ENCODE data around the gene SMIM24. TPM values are rescaled to one million over a fixed set of nuclear protein-coding genes. Genes with fewer than 3 reads are reported as not detected.
"Not testable (repeated sequence)": the region's sequence is repeated elsewhere in the genome, so short reads cannot be mapped to it uniquely, and the experiment has no call there.

SMIM24 gene
- total RNA-seq, 1 donor from 2014 or later = not detected

DNA sequence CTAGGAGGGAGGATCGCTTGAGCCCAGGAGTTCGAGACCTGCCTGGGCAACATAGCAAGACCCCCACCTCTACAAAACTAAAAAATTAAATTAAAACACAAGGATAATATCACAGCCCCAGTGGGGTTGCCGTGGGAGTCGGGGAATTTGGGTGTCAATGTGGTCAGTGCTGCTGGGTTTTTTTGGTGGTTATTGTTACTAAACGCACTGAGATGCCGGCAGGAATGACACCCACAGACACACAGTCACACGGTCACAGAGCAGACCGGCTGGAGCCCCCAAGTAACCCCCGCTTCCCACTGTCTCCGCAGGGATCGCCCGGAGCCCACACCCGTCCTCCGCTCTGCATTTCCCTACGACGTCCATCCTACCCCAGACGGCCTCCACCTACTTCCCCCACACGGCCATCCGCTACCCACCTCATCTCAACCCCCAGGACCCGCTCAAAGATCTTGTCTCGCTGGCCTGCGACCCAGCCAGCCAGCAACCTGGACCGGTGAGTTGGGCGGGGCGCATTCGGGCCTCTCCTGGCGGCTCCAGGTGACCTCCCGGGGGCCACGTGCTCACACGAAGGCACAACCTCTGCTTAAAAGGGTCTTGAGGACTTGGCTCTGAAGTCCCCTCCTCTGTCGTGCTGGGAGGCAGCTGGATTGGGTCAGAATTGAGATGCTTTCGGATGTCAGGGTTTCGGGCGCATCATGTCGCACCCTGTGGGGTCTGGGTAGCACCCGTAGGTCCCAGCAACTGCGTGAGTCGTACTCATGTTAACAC is 28.0 kb downstream of the SMIM24 start:
- Histone ChIP-seq H3K36me3 (peaks cover 0 to 61% of the 10 kb centered on the region in 2 donors), H3K4me1 (peaks cover 20% of the 10 kb centered on the region), H3K9me3 (no peaks in the 10 kb centered on the region), H3K27me3 (no peaks in the 10 kb centered on the region), H3K27ac (peak overlapping the region; percentile 83), H3K4me3 (no peak overlapping the region)
- TF ChIP-seq, protein P1, sequence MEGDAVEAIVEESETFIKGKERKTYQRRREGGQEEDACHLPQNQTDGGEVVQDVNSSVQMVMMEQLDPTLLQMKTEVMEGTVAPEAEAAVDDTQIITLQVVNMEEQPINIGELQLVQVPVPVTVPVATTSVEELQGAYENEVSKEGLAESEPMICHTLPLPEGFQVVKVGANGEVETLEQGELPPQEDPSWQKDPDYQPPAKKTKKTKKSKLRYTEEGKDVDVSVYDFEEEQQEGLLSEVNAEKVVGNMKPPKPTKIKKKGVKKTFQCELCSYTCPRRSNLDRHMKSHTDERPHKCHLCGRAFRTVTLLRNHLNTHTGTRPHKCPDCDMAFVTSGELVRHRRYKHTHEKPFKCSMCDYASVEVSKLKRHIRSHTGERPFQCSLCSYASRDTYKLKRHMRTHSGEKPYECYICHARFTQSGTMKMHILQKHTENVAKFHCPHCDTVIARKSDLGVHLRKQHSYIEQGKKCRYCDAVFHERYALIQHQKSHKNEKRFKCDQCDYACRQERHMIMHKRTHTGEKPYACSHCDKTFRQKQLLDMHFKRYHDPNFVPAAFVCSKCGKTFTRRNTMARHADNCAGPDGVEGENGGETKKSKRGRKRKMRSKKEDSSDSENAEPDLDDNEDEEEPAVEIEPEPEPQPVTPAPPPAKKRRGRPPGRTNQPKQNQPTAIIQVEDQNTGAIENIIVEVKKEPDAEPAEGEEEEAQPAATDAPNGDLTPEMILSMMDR (IDR thresholded peaks at IDR 0.05) = no peak
- TF ChIP-seq POLR2AphosphoS5 (IDR thresholded peaks at IDR 0.05; ENCODE audit: insufficient read depth in 1 of 2, low read depth in 1 of 2) (no peak), POLR2A (IDR thresholded peaks at IDR 0.05) (no peak)
- intact Hi-C loops (cut with DNase I) = no loop called here
- DNase-seq (ENCODE audit: extremely low spot score in 2 of 2) = no peak

DNA sequence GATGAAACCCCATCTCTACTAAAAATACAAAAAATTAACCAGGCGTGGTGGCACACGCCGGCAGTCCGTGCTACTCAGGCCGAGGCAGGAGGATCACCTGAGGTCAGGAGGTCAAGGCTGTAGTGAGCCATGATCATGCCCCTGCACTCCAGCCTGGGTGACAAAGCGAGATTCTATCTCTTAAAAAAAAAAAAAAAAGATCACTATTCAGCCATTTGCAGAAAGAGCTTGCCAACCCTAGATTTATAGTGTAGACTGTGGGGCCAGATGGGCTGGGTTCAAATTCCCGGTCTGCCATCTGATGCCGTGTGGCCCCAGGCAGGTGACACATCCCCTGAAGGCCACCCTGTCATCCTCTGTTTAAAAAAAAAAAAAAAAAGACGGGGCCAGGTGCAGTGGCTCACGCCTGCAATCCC is 28.9 kb downstream of the SMIM24 start:
- Histone ChIP-seq H3K9me3 (no peaks in the 10 kb centered on the region), H3K27me3 (no peaks in the 10 kb centered on the region), H3K36me3 (peaks cover 0 to 55% of the 10 kb centered on the region in 2 donors), H3K27ac (peak overlapping the region; percentile 83), H3K4me1 (peaks cover 11% of the 10 kb centered on the region), H3K4me3 (no peak overlapping the region)
- TF ChIP-seq, protein P1 (IDR thresholded peaks at IDR 0.05) = no peak
- TF ChIP-seq POLR2AphosphoS5 (IDR thresholded peaks at IDR 0.05; ENCODE audit: insufficient read depth in 1 of 2, low read depth in 1 of 2) = peak in 1 of 2 donors; percentile 20
- intact Hi-C loops (cut with DNase I) = no loop called here
- DNase-seq (ENCODE audit: extremely low spot score in 2 of 2) = no peak

DNA sequence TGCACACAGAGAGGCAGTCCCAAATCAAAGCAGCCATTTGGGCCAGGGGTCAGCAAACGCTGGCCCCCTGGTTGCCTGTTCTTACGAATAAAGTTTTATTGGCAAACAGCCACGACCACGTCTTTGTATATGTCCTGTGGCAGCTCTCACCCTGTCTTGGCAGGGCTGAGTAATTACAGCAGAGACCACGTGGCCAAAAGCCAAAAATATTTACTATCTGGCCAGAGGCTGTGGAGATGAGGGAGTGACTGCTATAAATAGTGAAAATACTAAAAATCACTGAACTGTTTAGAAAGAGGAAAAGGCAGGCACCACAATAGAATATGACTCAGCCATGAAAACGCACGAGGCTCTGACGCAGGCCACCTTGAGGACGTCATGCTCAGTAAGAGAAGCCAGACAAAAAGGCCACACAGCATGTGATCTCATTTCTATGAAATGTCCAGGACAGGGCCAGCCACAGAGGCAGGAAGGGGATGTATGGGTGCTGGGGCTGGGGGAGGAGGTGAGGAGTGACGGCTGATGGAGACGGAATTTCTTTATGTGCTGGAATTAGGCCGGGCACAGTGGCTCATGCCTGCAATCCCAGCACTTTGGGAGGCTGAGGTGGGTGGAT is 29.4 kb downstream of the SMIM24 start:
- Histone ChIP-seq H3K4me3 (no peak overlapping the region), H3K4me1 (peaks cover 11% of the 10 kb centered on the region), H3K9me3 (no peaks in the 10 kb centered on the region), H3K36me3 (peaks cover 0 to 58% of the 10 kb centered on the region in 2 donors), H3K27me3 (no peaks in the 10 kb centered on the region), H3K27ac (peak overlapping the region; percentile 83)
- peak; percentile 79 to 88 for TF ChIP-seq POLR2AphosphoS5 (IDR thresholded peaks at IDR 0.05; ENCODE audit: insufficient read depth in 1 of 2, low read depth in 1 of 2)
- TF ChIP-seq POLR2A (IDR thresholded peaks at IDR 0.05) = no peak
- TF ChIP-seq, protein P1 (IDR thresholded peaks at IDR 0.05) = no peak
- intact Hi-C loops (cut with DNase I) = no loop called here
- DNase-seq (ENCODE audit: extremely low spot score in 2 of 2) = peak in 1 of 2 donors; percentile 97

DNA sequence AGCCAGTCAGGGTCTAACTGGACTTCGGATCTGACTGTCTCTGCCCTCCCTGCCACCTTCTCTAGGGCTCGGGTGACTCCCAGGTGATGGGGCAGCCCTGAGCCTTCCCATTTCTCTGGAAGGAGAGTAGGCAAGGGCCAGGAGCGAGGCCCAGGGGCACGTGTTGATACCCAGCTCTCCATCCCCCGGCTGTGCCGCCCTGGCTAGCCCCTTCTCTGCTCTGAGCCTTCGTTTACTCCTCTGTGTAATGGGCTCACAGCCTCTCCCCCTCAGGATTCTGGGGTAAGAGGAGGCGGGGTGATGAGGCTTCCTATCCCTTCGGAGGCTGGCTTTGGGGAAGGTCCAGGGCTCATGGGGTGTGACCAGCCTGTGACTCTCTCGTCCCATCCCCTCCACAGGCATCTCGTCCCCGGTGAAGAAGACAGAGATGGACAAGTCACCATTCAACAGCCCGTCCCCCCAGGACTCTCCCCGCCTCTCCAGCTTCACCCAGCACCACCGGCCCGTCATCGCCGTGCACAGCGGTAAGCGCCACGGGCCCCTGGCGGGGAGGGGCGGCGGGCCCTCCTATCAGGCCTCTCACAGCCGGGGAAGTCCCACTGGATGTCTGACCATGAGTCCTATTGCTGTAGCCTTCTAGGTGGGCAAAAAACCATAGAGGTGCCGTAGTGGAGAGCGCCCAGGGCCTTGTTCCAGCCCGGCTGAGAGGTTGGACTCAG is 31.6 kb downstream of the SMIM24 start:
- TF ChIP-seq POLR2A (IDR thresholded peaks at IDR 0.05) (no peak), POLR2AphosphoS5 (IDR thresholded peaks at IDR 0.05; ENCODE audit: insufficient read depth in 1 of 2, low read depth in 1 of 2) (peak in 1 of 2 donors; percentile 12)
- TF ChIP-seq, protein P1 (IDR thresholded peaks at IDR 0.05) = no peak
- no peak overlapping the region for H3K4me3 ChIP-seq
- intact Hi-C loops (cut with DNase I) = no loop called here
- peaks cover 0 to 44% of the 10 kb centered on the region in 2 donors for H3K36me3 ChIP-seq
- peaks cover 32% of the 10 kb centered on the region for H3K4me1 ChIP-seq
- H3K27ac ChIP-seq = peak overlapping the region; percentile 83
- no peak for DNase-seq (ENCODE audit: extremely low spot score in 2 of 2)
- no peaks in the 10 kb centered on the region for H3K9me3 ChIP-seq
- no peaks in the 10 kb centered on the region for H3K27me3 ChIP-seq

DNA sequence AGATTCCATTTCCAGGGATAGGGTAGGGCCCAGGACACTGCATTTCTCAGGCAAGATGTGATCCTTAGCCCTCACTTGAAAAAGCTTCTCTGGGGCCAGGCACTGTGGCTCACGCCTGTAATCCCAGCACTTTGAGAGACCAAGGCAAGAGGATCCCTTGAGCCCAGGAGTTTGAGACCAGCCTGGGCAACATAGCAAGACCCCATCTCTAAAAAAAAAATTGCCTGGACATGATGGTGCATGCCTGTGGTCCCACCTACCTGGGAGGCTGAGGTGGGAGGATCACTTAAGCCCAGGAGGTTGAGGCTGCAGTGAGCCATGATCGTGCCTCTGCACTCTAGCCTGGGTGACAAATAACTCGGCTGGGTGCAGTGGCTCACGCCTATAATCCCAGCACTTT is 33.7 kb downstream of the SMIM24 start:
- Histone ChIP-seq H3K36me3 (peaks cover 0 to 30% of the 10 kb centered on the region in 2 donors), H3K4me1 (peaks cover 40% of the 10 kb centered on the region)
- H3K27ac ChIP-seq; H3K27me3 ChIP-seq; DNase-seq (ENCODE audit: extremely low spot score in 2 of 2); intact Hi-C loops (cut with DNase I); H3K9me3 ChIP-seq; H3K4me3 ChIP-seq: not testable (repeated sequence)

All from vagina (tissue), 2 donors.